Astrocyte of the hippocampus (primary cell): ENCODE data around the gene APOBEC3G.
"Not testable (repeated sequence)": the region's sequence is repeated elsewhere in the genome, so short reads cannot be mapped to it uniquely, and the experiment has no call there.

ENCODE experiments used
- DNase-seq: peaks from one replicate; pipeline ENCODE4 v3.0.0; 2011; ENCODE audit warnings: low read depth, low spot score

Gene APOBEC3G

GRCh38 chr22:39077026-39077840, at the start of gene APOBEC3G:
Gene APOBEC3G, plus strand, starts transcription at chr22:39077275. Its CDS starts 87 bp downstream, at chr22:39077362.
- DNase-seq = peak; percentile 38

- no peak for DNase-seq
These were observed 49.4 kb upstream of the APOBEC3G start for GRCh38 chr22:39027717-39028116.

- DNase-seq = no peak
These were observed 48.8 kb upstream of the APOBEC3G start for GRCh38 chr22:39028281-39028680.

GRCh38 chr22:39029227-39029626, 47.8 kb upstream of the APOBEC3G start:
- no peak for DNase-seq

- no peak for DNase-seq
These were observed 46.4 kb upstream of the APOBEC3G start for GRCh38 chr22:39030705-39031104.

GRCh38 chr22:39031434-39032295, 45.4 kb upstream of the APOBEC3G start:
- not testable (repeated sequence) for DNase-seq

GRCh38 chr22:39037071-39037470, 40.0 kb upstream of the APOBEC3G start:
- not testable (repeated sequence) for DNase-seq

- no peak for DNase-seq
These were observed 37.6 kb upstream of the APOBEC3G start for GRCh38 chr22:39039306-39040126.

- not testable (repeated sequence) for DNase-seq
These were observed 36.9 kb upstream of the APOBEC3G start for GRCh38 chr22:39040155-39040537.

GRCh38 chr22:39040538-39041296, 36.4 kb upstream of the APOBEC3G start, which contains the start of gene APOBEC3F:
Gene APOBEC3F, plus strand, starts transcription at chr22:39040864. Its CDS starts 97 bp downstream, at chr22:39040961.
- DNase-seq = peak; percentile 53

GRCh38 chr22:39041908-39042307, 35.2 kb upstream of the APOBEC3G start:
- DNase-seq = no peak

GRCh38 chr22:39043063-39043462, 34.0 kb upstream of the APOBEC3G start:
- DNase-seq = not testable (repeated sequence)

- not testable (repeated sequence) for DNase-seq
These were observed 31.9 kb upstream of the APOBEC3G start for GRCh38 chr22:39045136-39045535.

- not testable (repeated sequence) for DNase-seq
These were observed 27.6 kb upstream of the APOBEC3G start for GRCh38 chr22:39049486-39049885.

- not testable (repeated sequence) for DNase-seq
These were observed 25.1 kb upstream of the APOBEC3G start for GRCh38 chr22:39051844-39052495.

GRCh38 chr22:39055658-39056057, 21.4 kb upstream of the APOBEC3G start:
- no peak for DNase-seq

- not testable (repeated sequence) for DNase-seq
These were observed 15.8 kb upstream of the APOBEC3G start for GRCh38 chr22:39061290-39061689.

GRCh38 chr22:39061951-39062350, 15.1 kb upstream of the APOBEC3G start:
- DNase-seq = peak; percentile 53

- DNase-seq = not testable (repeated sequence)
These were observed 13.2 kb upstream of the APOBEC3G start for GRCh38 chr22:39063904-39064303.
